SK-N-SH (cell line): Measurements from ENCODE around the gene AP2A1. TPM values are rescaled to one million over a fixed set of nuclear protein-coding genes. Genes with fewer than 3 reads are reported as not detected.

Source experiments
- CTCF ChIA-PET: fragments of 300-600, 350-600 bp; formaldehyde crosslinking; extraction: SDS; loops from one replicate; lab custom pipeline; 2021; lab: Yijun Ruan, JAX
- POLR2A ChIA-PET: fragments of 350-600 bp; sonication (Branson Sonifier 250); formaldehyde crosslinking; extraction: SDS; loops from one replicate; lab custom pipeline; 2020; ENCODE audit warnings: antibody characterized with exemption, inconsistent platforms; lab: Yijun Ruan, JAX
- DNase-seq: peaks from one replicate; pipeline ENCODE4 v3.0.0; 2012
- H2AFZ ChIP-seq: fragments of 200-600 bp; sonication (generic); 2 replicates; pipeline ENCODE4 v1.8.1; 2016; ENCODE audit warnings: antibody characterized with exemption, mild to moderate bottlenecking, low read depth
- H3F3A ChIP-seq: fragments of 200-600 bp; sonication (generic); replicated peaks from 2 replicates; pipeline ENCODE3; 2016; ENCODE audit warnings: antibody characterized with exemption, mild to moderate bottlenecking; ENCODE audit not compliant: insufficient read depth
- H3K27ac ChIP-seq, 2 experiments: fragments of 200-500 bp in 1 of 2; fragments of 200-600 bp in 1 of 2; sonication (Bioruptor generic) in 1 of 2; sonication (generic), shearing (Covaris generic) in 1 of 2; 2 replicates each; pipeline versions ENCODE4 v1.5.1 to v1.6.1; 2014 to 2016; ENCODE audit warnings: low read depth in 2 of 2, inconsistent platforms in 1 of 2, low read length in 1 of 2, mild to moderate bottlenecking in 1 of 2, mixed read lengths in 1 of 2
- H3K27me3 ChIP-seq: fragments of 200-600 bp; sonication (generic), shearing (Covaris generic); 2 replicates; pipeline ENCODE4 v1.6.1; 2016; ENCODE audit warnings: mixed run types; ENCODE audit not compliant: insufficient read depth
- H3K36me3 ChIP-seq, 2 experiments: fragments of 200-500 bp in 1 of 2; fragments of 200-600 bp in 1 of 2; sonication (Bioruptor generic) in 1 of 2; sonication (generic) in 1 of 2; replicated peaks in 1 of 2; 2 replicates each; pipeline versions ENCODE3 to v1.5.1; 2014 to 2016; ENCODE audit warnings: low read length in 1 of 2, mild to moderate bottlenecking in 1 of 2; ENCODE audit not compliant: insufficient read depth in 2 of 2, control insufficient read depth in 1 of 2
- H3K4me1 ChIP-seq, 2 experiments: fragments of 200-500 bp in 1 of 2; fragments of 200-600 bp in 1 of 2; sonication (Bioruptor generic) in 1 of 2; sonication (generic), shearing (Covaris generic) in 1 of 2; 2 replicates each; pipeline versions ENCODE4 v1.5.1 to v1.6.1; 2014 to 2016; ENCODE audit warnings: low read depth in 1 of 2, low read length in 1 of 2, mixed run types in 1 of 2; ENCODE audit not compliant: insufficient read depth in 2 of 2, control insufficient read depth in 1 of 2
- H3K4me2 ChIP-seq: fragments of 200-600 bp; sonication (generic), shearing (Covaris generic); 2 replicates; pipeline ENCODE4 v1.6.1; 2017; ENCODE audit warnings: mixed run types
- H3K4me3 ChIP-seq, 2 experiments: fragments of 200-500 bp in 1 of 2; fragments of 200-600 bp in 1 of 2; sonication (Bioruptor generic) in 1 of 2; sonication (generic), shearing (Covaris generic) in 1 of 2; 2 replicates each; pipeline versions ENCODE4 v1.5.1 to v1.8.1; 2014 to 2016; ENCODE audit warnings: low read depth in 2 of 2, inconsistent platforms in 1 of 2, low read length in 1 of 2, mild to moderate bottlenecking in 1 of 2, mixed read lengths in 1 of 2, moderate library complexity in 1 of 2
- H3K79me2 ChIP-seq: fragments of 200-600 bp; sonication (generic); 2 replicates; pipeline ENCODE4 v1.8.1; 2017; ENCODE audit warnings: mild to moderate bottlenecking; ENCODE audit not compliant: insufficient read depth
- H3K9ac ChIP-seq: fragments of 200-600 bp; sonication (generic); 2 replicates; pipeline ENCODE4 v1.6.1; 2017; ENCODE audit warnings: mixed run types
- H3K9me2 ChIP-seq: fragments of 200-600 bp; sonication (generic); 2 replicates; pipeline ENCODE4 v1.6.1; 2017; ENCODE audit warnings: mixed run types
- H3K9me3 ChIP-seq: fragments of 200-600 bp; sonication (generic); 2 replicates; pipeline ENCODE4 v1.6.1; 2017; ENCODE audit warnings: mixed run types, mild to moderate bottlenecking, moderate library complexity
- H4K20me1 ChIP-seq: fragments of 200-600 bp; sonication (generic); 2 replicates; pipeline ENCODE4 v1.6.1; 2017; ENCODE audit warnings: mild to moderate bottlenecking, mixed run types; ENCODE audit not compliant: insufficient read depth
- CHD2 ChIP-seq: fragments of 150-350 bp; IDR thresholded peaks from 2 replicates; pipeline ENCODE4 v1.6.1; 2018; ENCODE audit warnings: low read length; ENCODE audit not compliant: partially characterized antibody
- EP300 ChIP-seq, 2 experiments: IDR thresholded peaks; 2 replicates each; pipeline versions ENCODE4 v1.4.0 to v1.6.1; 2012; ENCODE audit warnings: borderline replicate concordance in 1 of 2, low read depth in 1 of 2, low read length in 1 of 2
- EZH2phosphoT487 ChIP-seq: fragments of 200-600 bp; sonication (generic); IDR thresholded peaks from 2 replicates; pipeline ENCODE4 v1.6.1; 2017; ENCODE audit warnings: low read depth, mixed run types, mild to moderate bottlenecking, antibody characterized with exemption, moderate library complexity, borderline replicate concordance
- FOSL2 ChIP-seq: IDR thresholded peaks from 2 replicates; pipeline ENCODE4 v1.4.0; 2012; ENCODE audit warnings: low read depth, mild to moderate bottlenecking, moderate library complexity, borderline replicate concordance
- GABPA ChIP-seq: IDR thresholded peaks from 2 replicates; pipeline ENCODE4 v1.4.0; 2012; ENCODE audit warnings: low read depth, mild to moderate bottlenecking
- MXI1 ChIP-seq: IDR thresholded peaks from 2 replicates; pipeline ENCODE4 v1.6.1; 2012; ENCODE audit warnings: mild to moderate bottlenecking, low read depth, low read length, improper control_type of control experiment
- NFIC ChIP-seq: IDR thresholded peaks from 2 replicates; pipeline ENCODE4 v1.4.0; 2012; ENCODE audit warnings: borderline replicate concordance
- RAD21 ChIP-seq: IDR thresholded peaks from 2 replicates; pipeline ENCODE4 v1.6.1; 2012; ENCODE audit warnings: mild to moderate bottlenecking, low read length
- RCOR1 ChIP-seq: fragments of 150-350 bp; IDR thresholded peaks from 2 replicates; pipeline ENCODE4 v1.6.1; 2017; ENCODE audit warnings: antibody characterized with exemption, low read length
- RFX5 ChIP-seq: IDR thresholded peaks from 2 replicates; pipeline ENCODE4 v1.6.1; 2012; ENCODE audit warnings: mild to moderate bottlenecking, improper control_type of control experiment, low read length
- RXRA ChIP-seq: IDR thresholded peaks from 2 replicates; pipeline ENCODE4 v1.4.0; 2012; ENCODE audit warnings: low read depth, mild to moderate bottlenecking, borderline replicate concordance
- TAF1 ChIP-seq: IDR thresholded peaks from 2 replicates; pipeline ENCODE4 v1.6.1; 2012; ENCODE audit warnings: low read depth, mild to moderate bottlenecking, low read length, moderate library complexity, borderline replicate concordance
- TCF12 ChIP-seq: IDR thresholded peaks from 2 replicates; pipeline ENCODE4 v1.4.0; 2012
- TEAD4 ChIP-seq: IDR thresholded peaks from 2 replicates; pipeline ENCODE4 v1.4.0; 2012; ENCODE audit warnings: mild to moderate bottlenecking, borderline replicate concordance; ENCODE audit not compliant: insufficient read depth
- WGBS: methylation state at CpG from one replicate; pipeline ENCODE4 v1.1.6; 2017; ENCODE audit warnings: low lambda C conversion rate; 5-methylcytosine and 5-hydroxymethylcytosine counted together
- polyA plus RNA-seq, 3 experiments: library from polyadenylated mRNA; depleted of rRNA; stranded (reverse); fragments of >200 nt; gene quantifications; 2 replicates each; pipeline ENCODE4 v1.2.3, GENCODE V29; 2012
- TF ChIP-seq, protein P1 (sequence below): IDR thresholded peaks from 2 replicates; pipeline ENCODE4 v1.4.0; 2012; ENCODE audit warnings: low read depth, borderline replicate concordance
- TF ChIP-seq, protein P2 (sequence below): IDR thresholded peaks from 2 replicates; pipeline ENCODE4; 2012
- TF ChIP-seq, protein P3 (sequence below): fragments of 150-350 bp; IDR thresholded peaks from 2 replicates; pipeline ENCODE4 v1.6.1; 2017; ENCODE audit warnings: antibody characterized with exemption, low read length, low read depth, borderline replicate concordance
- TF ChIP-seq, protein P4 (sequence below): IDR thresholded peaks from 2 replicates; pipeline ENCODE4 v1.4.0; 2012; ENCODE audit warnings: low read depth
- TF ChIP-seq, protein P5 (sequence below): fragments of 150-350 bp; IDR thresholded peaks from 2 replicates; pipeline ENCODE4 v1.6.1; 2016; ENCODE audit warnings: mild to moderate bottlenecking, low read depth, low read length

Gene AP2A1
- polyA plus RNA-seq, 1 of the 3 experiments (the other 2 are of a cell fraction) = 74.8 TPM

DNA sequence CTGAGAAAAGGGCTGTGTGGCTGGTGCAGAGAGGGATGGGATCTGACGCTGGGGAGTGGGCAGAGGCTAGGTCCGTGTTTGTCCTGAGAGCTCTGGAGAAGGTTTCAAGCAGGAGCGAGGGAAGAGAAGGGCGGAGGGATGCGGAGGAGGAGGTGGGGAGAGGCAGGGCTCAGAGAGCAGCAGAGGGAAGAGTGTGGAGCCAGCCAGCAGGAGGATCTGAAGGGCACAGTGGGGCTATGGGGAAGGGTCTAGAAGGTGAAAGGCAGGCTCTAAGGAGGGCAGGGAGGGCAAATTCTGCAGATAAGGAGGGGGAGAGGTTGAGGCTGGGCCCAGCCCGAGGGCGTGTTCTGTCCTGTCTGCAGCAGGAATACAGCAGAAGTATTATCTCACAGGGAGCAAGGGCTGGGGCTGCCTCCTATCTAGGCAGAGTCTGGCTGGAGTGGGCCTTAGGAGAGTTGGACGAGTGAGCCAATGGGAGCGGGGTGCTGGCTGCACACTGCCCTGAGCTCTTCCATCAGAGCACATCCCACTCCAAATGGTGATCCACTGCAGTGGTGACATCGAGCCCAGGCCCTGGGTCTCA, 6.1 kb downstream of the AP2A1 start:
- H3K27ac ChIP-seq = no peak overlapping the region
- peaks cover 9% of the 10 kb centered on the region for H4K20me1 ChIP-seq
- no peak overlapping the region for H3K4me3 ChIP-seq
- H3K9ac ChIP-seq = no peak overlapping the region
- H3K4me2 ChIP-seq = no peak overlapping the region
- H3K36me3 ChIP-seq = no peaks in the 10 kb centered on the region
- peaks cover 0 to 4% of the 10 kb centered on the region in 2 experiments; a peak in 1 of 4 replicates for H3K4me1 ChIP-seq
- no peaks in the 10 kb centered on the region for H3K9me3 ChIP-seq
- H3K9me2 ChIP-seq = no peaks in the 10 kb centered on the region
- ChIA-PET POLR2A (no interaction called here), CTCF (no interaction called here)
- DNase-seq = no peak
- H3K79me2 ChIP-seq = peaks cover 94% of the 10 kb centered on the region
- WGBS = 87% methylated on average over 10 of the region's 10 CpGs
- H3F3A ChIP-seq = no peaks in the 10 kb centered on the region
- no peak overlapping the region for H2AFZ ChIP-seq
- TF ChIP-seq EP300 (IDR thresholded peaks at IDR 0.05; ENCODE audit: borderline replicate concordance in 1 of 2, low read depth in 1 of 2, low read length in 1 of 2) (no peak), RFX5 (no peak), TCF12 (no peak), FOSL2 (no peak), RCOR1 (no peak), MXI1 (no peak), TEAD4 (no peak), GABPA (no peak), TAF1 (no peak), RAD21 (no peak), EZH2phosphoT487 (no peak), RXRA (no peak), CHD2 (no peak), NFIC (no peak)
- TF ChIP-seq, protein P1, sequence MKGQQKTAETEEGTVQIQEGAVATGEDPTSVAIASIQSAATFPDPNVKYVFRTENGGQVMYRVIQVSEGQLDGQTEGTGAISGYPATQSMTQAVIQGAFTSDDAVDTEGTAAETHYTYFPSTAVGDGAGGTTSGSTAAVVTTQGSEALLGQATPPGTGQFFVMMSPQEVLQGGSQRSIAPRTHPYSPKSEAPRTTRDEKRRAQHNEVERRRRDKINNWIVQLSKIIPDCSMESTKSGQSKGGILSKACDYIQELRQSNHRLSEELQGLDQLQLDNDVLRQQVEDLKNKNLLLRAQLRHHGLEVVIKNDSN = no peak
- TF ChIP-seq, protein P2, sequence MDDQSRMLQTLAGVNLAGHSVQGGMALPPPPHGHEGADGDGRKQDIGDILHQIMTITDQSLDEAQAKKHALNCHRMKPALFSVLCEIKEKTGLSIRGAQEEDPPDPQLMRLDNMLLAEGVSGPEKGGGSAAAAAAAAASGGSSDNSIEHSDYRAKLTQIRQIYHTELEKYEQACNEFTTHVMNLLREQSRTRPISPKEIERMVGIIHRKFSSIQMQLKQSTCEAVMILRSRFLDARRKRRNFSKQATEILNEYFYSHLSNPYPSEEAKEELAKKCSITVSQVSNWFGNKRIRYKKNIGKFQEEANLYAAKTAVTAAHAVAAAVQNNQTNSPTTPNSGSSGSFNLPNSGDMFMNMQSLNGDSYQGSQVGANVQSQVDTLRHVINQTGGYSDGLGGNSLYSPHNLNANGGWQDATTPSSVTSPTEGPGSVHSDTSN = no peak
- TF ChIP-seq, protein P3, sequence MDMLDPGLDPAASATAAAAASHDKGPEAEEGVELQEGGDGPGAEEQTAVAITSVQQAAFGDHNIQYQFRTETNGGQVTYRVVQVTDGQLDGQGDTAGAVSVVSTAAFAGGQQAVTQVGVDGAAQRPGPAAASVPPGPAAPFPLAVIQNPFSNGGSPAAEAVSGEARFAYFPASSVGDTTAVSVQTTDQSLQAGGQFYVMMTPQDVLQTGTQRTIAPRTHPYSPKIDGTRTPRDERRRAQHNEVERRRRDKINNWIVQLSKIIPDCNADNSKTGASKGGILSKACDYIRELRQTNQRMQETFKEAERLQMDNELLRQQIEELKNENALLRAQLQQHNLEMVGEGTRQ = no peak
- TF ChIP-seq, protein P4, sequence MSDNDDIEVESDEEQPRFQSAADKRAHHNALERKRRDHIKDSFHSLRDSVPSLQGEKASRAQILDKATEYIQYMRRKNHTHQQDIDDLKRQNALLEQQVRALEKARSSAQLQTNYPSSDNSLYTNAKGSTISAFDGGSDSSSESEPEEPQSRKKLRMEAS = no peak
- TF ChIP-seq, protein P5, sequence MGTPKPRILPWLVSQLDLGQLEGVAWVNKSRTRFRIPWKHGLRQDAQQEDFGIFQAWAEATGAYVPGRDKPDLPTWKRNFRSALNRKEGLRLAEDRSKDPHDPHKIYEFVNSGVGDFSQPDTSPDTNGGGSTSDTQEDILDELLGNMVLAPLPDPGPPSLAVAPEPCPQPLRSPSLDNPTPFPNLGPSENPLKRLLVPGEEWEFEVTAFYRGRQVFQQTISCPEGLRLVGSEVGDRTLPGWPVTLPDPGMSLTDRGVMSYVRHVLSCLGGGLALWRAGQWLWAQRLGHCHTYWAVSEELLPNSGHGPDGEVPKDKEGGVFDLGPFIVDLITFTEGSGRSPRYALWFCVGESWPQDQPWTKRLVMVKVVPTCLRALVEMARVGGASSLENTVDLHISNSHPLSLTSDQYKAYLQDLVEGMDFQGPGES = no peak
- no peaks in the 10 kb centered on the region for H3K27me3 ChIP-seq
